GM20431 (cell line): Measurements from ENCODE around the gene MAGEB3.

Source experiments
- in situ Hi-C: fragments of 300-500 bp; cut with MseI, MboI; formaldehyde crosslinking; loops from one replicate; pipeline ENCODE4 v1.15.0; 2020; ENCODE audit warnings: low sequenced_read_pairs; ENCODE audit not compliant: unreplicated experiment

Gene MAGEB3

GRCh38 chrX:30270639-30271038 is 40.2 kb downstream of the MAGEB3 start:
- in situ Hi-C loops: no loop called here

- in situ Hi-C loops: loop anchor here (25.0 kb wide), 1 partner anchor 212 kb away; no protein-coding TSS in a partner anchor
Observed at GRCh38 chrX:30275498-30275897, 45.0 kb downstream of the MAGEB3 start.

- in situ Hi-C loops: loop anchor here (25.0 kb wide), 1 partner anchor 209 kb away; no protein-coding TSS in a partner anchor
Observed at GRCh38 chrX:30278365-30278764, 47.9 kb downstream of the MAGEB3 start.

GRCh38 chrX:30280428-30280827 is 50.0 kb downstream of the MAGEB3 start:
- in situ Hi-C loops: loop anchor here (25.0 kb wide), 1 partner anchor 207 kb away; no protein-coding TSS in a partner anchor

- in situ Hi-C loops: loop anchor here (25.0 kb wide), 1 partner anchor 205 kb away; no protein-coding TSS in a partner anchor
Observed at GRCh38 chrX:30282527-30282926, 52.1 kb downstream of the MAGEB3 start.

- in situ Hi-C loops: loop anchor here (25.0 kb wide), 1 partner anchor 204 kb away; no protein-coding TSS in a partner anchor
Observed at GRCh38 chrX:30283456-30284200, 53.2 kb downstream of the MAGEB3 start.
